ENCODE measurements around the gene ABHD17C. TPM values are rescaled to one million over a fixed set of nuclear protein-coding genes. Genes with fewer than 3 reads are reported as not detected.

ABHD17C gene
- total RNA-seq, 1 donor from 2014 or later = 5.9 TPM

- Histone ChIP-seq H3K9me3 (replicated peaks) (no peaks in the 10 kb centered on the region), H3K4me1 (peaks cover 7% of the 10 kb centered on the region), H3K36me3 (peaks cover under 1% of the 10 kb centered on the region), H3K27ac (replicated peaks) (no peak overlapping the region), H3K27me3 (ENCODE audit: low read depth) (no peaks in the 10 kb centered on the region), H3K4me3 (no peak overlapping the region)
- DNase-seq = no peak
- intact Hi-C loops (cut with micrococcal nuclease) = no loop called here
- no peak for TF ChIP-seq CTCF (IDR thresholded peaks at IDR 0.05; ENCODE audit: borderline replicate concordance)
Measured at GRCh38 chr15:80744826-80745225, 49.7 kb downstream of the ABHD17C start.

GRCh38 chr15:80745888-80746287, 50.8 kb downstream of the ABHD17C start:
- no peak for DNase-seq
- intact Hi-C loops (cut with micrococcal nuclease) = no loop called here
- Histone ChIP-seq H3K4me3 (no peak overlapping the region), H3K27ac (replicated peaks) (no peak overlapping the region), H3K4me1 (peaks cover 7% of the 10 kb centered on the region), H3K36me3 (peaks cover 6% of the 10 kb centered on the region), H3K9me3 (replicated peaks) (no peaks in the 10 kb centered on the region), H3K27me3 (ENCODE audit: low read depth) (no peaks in the 10 kb centered on the region)
- TF ChIP-seq CTCF (IDR thresholded peaks at IDR 0.05; ENCODE audit: borderline replicate concordance) = no peak

GRCh38 chr15:80747317-80748053, 52.4 kb downstream of the ABHD17C start:
- peaks cover 7% of the 10 kb centered on the region for H3K4me1 ChIP-seq
- H3K9me3 ChIP-seq (replicated peaks) = no peaks in the 10 kb centered on the region
- no peak overlapping the region for H3K27ac ChIP-seq (replicated peaks)
- no peak for TF ChIP-seq CTCF (IDR thresholded peaks at IDR 0.05; ENCODE audit: borderline replicate concordance)
- no peaks in the 10 kb centered on the region for H3K27me3 ChIP-seq (ENCODE audit: low read depth)
- no peak for DNase-seq
- H3K4me3 ChIP-seq = no peak overlapping the region
- H3K36me3 ChIP-seq = peaks cover 11% of the 10 kb centered on the region
- intact Hi-C loops (cut with micrococcal nuclease) = no loop called here

GRCh38 chr15:80749589-80749988, 54.5 kb downstream of the ABHD17C start:
- no peak for TF ChIP-seq CTCF (IDR thresholded peaks at IDR 0.05; ENCODE audit: borderline replicate concordance)
- no peaks in the 10 kb centered on the region for H3K9me3 ChIP-seq (replicated peaks)
- peaks cover 4% of the 10 kb centered on the region for H3K4me1 ChIP-seq
- peaks cover 13% of the 10 kb centered on the region for H3K36me3 ChIP-seq
- intact Hi-C loops (cut with micrococcal nuclease) = no loop called here
- H3K4me3 ChIP-seq = no peak overlapping the region
- H3K27ac ChIP-seq (replicated peaks) = no peak overlapping the region
- no peak for DNase-seq
- no peaks in the 10 kb centered on the region for H3K27me3 ChIP-seq (ENCODE audit: low read depth)

GRCh38 chr15:80750575-80750974, 55.5 kb downstream of the ABHD17C start:
- peaks cover 14% of the 10 kb centered on the region for H3K36me3 ChIP-seq
- no peak overlapping the region for H3K27ac ChIP-seq (replicated peaks)
- H3K27me3 ChIP-seq (ENCODE audit: low read depth) = no peaks in the 10 kb centered on the region
- no peaks in the 10 kb centered on the region for H3K9me3 ChIP-seq (replicated peaks)
- no peak for DNase-seq
- H3K4me3 ChIP-seq = no peak overlapping the region
- no peaks in the 10 kb centered on the region for H3K4me1 ChIP-seq
- intact Hi-C loops (cut with micrococcal nuclease) = no loop called here
- no peak for TF ChIP-seq CTCF (IDR thresholded peaks at IDR 0.05; ENCODE audit: borderline replicate concordance)
